Activated T-helper 1 cell treated with Interleukin-2 at 50 U/mL for 16 hours (primary cell): ENCODE measurements around the gene GCH1.

Experiments
- DNase-seq: peaks from one replicate; pipeline ENCODE4 v3.0.0-alpha.2; 2020; ENCODE audit warnings: low read depth

The GCH1 gene

DNA sequence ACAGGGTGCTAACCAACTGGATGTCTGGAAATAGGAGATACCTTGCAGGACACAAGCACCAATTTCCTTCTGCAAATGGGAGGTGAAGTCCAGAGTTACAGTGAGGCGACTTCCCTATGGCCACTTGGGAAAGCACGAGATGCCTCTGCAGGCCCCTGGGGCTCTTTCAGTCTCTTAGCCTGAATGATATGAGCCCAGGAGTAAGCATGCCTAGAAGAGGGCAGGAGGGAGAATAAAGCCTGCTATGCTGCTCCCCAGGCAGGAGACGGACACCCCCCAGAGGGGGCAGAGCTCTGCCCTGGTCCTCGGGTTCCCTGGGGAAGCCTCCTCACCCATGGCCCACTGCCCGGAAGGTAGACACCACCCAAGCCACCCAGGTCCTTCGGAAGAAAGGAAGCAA is 105.1 kb downstream of the GCH1 start:
- no peak for DNase-seq

GRCh38 chr14:54796961-54797360 is 105.7 kb downstream of the GCH1 start:
- DNase-seq = no peak

DNA sequence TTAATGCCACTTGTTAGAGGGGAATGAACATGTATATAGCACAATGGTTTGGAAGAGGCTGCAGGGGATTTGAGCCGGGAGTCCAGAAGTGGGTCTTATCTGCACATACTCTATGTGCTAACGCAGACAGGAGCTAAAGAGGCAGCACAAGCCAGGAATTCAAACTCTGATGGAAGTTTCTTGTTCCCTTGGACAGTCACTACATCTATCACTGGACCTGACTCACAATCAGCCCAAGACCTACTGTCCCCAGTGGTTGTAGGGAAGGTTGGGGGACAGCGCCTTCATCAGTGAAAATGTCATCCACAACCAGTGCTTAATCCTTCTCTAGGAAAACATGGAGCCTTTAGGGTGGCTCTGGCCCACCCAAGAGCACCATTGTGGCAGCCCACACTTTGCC is 107.8 kb downstream of the GCH1 start:
- no peak for DNase-seq

GRCh38 chr14:54794159-54794558 is 108.5 kb downstream of the GCH1 start:
- no peak for DNase-seq

GRCh38 chr14:54792288-54792687 is 110.3 kb downstream of the GCH1 start:
- DNase-seq = no peak
